ENCODE results near the gene TEX11. TPM values are rescaled to one million over a fixed set of nuclear protein-coding genes. Genes with fewer than 3 reads are reported as not detected.
"Not testable (repeated sequence)": the region's sequence is repeated elsewhere in the genome, so short reads cannot be mapped to it uniquely, and the experiment has no call there.

Gene TEX11
- total RNA-seq, result not detected
- polyA plus RNA-seq (ENCODE audit: insufficient read depth in 1 of 8, insufficient read length in 8 of 8, low replicate concordance in 1 of 8), result under 1 TPM in 5 of 8 donors, not detected in 3; 0.07 to 0.15 (median 0.10) TPM
- long read RNA-seq, donor 1, result 0 reads
- long read RNA-seq, donor 2, result 0 reads
- long read RNA-seq, donor 3, result 0 reads
- long read RNA-seq, donor 4, result 0 reads
- long read RNA-seq, donor 5, result 0 reads
- long read RNA-seq, donor 6, result 0 reads
- long read RNA-seq, donor 7, result 0 reads
- long read RNA-seq, donor 8, result 0 reads
- long read RNA-seq, donor 9, result 0 reads
- long read RNA-seq, donor 10, result 0 reads
- long read RNA-seq, donor 11, result 0 reads

DNA sequence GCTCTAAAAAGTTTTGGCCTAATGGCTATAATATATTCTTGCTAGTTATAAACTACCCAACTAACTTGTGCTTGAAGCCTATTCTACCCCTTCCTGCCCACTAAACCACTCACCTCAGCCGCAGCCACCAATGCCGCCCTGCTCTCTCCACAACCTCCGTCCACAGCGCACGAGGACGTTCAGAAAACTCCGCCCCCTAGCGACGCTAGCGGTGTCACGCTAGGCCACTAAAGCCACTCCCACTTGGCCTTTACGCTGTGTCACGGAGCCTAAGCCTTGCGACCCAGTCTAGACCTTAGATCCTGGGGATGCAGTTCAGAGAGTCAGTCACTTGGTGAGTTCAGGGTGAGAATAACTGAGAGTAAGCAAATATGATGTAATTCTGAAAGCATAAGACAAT is at the start of gene TEX11:
Gene TEX11 (minus strand): TSS at position 171 of the 400 bp plus-strand sequence. CDS start 922 bp downstream, outside the sequence.
- peaks cover 2% of the 10 kb centered on the region for H3K27me3 ChIP-seq (ENCODE audit: control insufficient read depth, insufficient read depth, low read length)
- no peak within 1 kb of the TSS for H3K27ac ChIP-seq (ENCODE audit: low read length)
- 66% methylated on average over 13 of the region's 14 CpGs for WGBS (ENCODE audit: insufficient coverage)
- no peaks in the 10 kb centered on the region for H3K9me3 ChIP-seq (replicated peaks; ENCODE audit: control insufficient read depth, low read depth, low read length)
- no peaks in the 10 kb centered on the region for H3K36me3 ChIP-seq (ENCODE audit: control insufficient read depth, insufficient read depth, low read length)
- H3K4me1 ChIP-seq (ENCODE audit: control insufficient read depth, insufficient read depth, low read length), result no peaks in the 10 kb centered on the region
- DNase-seq, result no peak
- no peak within 1 kb of the TSS for H3K4me3 ChIP-seq (ENCODE audit: low read length)

DNA sequence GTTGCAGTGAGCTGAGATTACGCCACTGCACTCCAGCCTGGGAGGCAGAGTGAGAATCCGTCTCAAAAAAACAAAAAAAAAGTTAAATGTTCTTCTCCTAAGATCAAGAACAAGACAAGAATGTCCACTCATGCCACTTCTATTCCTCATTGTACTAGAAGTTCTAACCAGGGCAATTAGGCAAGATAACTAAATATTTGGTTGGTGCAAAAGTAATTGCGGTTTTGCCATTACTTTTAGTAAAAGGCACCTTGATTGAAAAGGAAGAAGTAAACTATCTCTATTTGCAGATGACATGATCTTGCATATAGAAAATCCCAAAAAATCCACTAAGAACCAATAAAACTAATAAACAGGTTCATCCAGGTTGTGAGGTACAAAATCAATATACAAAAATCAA is 46.4 kb upstream of the TEX11 start:
- no peak overlapping the region for H3K27ac ChIP-seq (ENCODE audit: low read length)
- WGBS (ENCODE audit: insufficient coverage), result no CpG with 5 or more reads among the region's 3 CpGs
- DNase-seq, result no peak
- H3K4me1 ChIP-seq (ENCODE audit: control insufficient read depth, insufficient read depth, low read length), result no peaks in the 10 kb centered on the region
- no peaks in the 10 kb centered on the region for H3K27me3 ChIP-seq (ENCODE audit: control insufficient read depth, insufficient read depth, low read length)
- H3K36me3 ChIP-seq (ENCODE audit: control insufficient read depth, insufficient read depth, low read length), result no peaks in the 10 kb centered on the region
- H3K4me3 ChIP-seq (ENCODE audit: low read length), result no peak overlapping the region
- no peaks in the 10 kb centered on the region for H3K9me3 ChIP-seq (replicated peaks; ENCODE audit: control insufficient read depth, low read depth, low read length)

DNA sequence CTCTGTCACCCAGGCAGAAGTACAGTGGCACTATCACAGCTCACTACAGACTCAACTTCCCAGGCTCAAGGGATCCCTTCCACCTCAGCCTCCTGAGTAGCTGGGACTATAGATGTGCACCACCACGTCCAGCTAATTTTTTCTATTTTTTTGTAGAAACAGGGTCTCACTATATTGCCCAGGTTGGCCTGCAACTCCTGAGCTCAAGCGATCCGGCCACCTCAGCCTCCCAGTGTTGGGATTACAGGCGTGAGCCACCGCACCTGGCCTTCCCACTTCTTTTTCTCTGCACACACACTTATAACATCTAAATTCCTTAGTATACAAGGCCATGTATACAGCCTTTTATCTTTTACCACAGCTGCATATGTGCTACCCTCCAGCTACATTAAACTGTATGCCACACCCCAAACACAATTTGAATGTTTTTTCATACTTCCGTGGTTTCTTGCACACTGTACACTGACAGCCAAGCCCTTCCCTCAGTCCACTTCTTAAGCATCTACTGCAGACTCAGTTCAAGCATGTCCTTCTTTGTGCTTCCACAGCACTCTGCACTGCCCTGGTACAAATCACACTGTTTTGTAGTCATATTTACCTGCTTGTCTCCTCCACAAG is 15.9 kb upstream of the TEX11 start:
- no peak overlapping the region for H3K27ac ChIP-seq (ENCODE audit: low read length)
- H3K9me3 ChIP-seq (replicated peaks; ENCODE audit: control insufficient read depth, low read depth, low read length), result no peaks in the 10 kb centered on the region
- WGBS (ENCODE audit: insufficient coverage), result 86% methylated on average over 6 of the region's 6 CpGs
- no peaks in the 10 kb centered on the region for H3K4me1 ChIP-seq (ENCODE audit: control insufficient read depth, insufficient read depth, low read length)
- H3K4me3 ChIP-seq (ENCODE audit: low read length), result no peak overlapping the region
- H3K27me3 ChIP-seq (ENCODE audit: control insufficient read depth, insufficient read depth, low read length), result no peaks in the 10 kb centered on the region
- no peaks in the 10 kb centered on the region for H3K36me3 ChIP-seq (ENCODE audit: control insufficient read depth, insufficient read depth, low read length)
- DNase-seq, result no peak

DNA sequence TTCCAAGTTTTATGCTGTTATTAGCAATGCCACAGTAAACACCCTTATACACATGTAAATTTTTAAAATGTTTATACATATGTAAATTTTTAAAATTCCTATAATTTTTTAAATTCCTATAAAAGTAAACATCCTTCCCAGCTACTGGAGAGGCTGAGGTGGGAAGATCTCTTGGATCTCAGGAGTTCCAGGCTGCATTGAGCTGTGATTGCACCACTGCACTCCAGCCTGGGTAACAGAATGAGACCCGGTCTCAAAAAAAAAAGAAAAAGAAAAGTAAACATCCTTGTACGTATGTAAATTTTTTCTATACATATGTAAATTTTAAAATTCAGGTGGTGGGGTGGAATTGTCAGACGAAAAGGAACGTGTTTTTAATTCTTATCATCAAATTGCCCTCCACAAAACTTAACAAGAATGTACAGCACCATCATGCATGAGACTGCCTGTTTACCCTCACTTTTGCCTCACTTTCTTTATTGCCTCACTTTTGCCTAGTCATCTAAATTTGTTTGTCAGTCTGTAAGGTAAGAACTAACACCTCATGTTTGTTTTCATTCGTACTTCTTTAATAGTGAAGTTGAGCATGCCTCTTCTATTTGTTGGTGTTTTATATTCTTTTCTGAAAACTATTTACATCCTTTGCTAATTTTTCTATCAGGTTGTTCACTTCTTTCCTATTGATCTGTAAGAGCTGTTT is 14.4 kb upstream of the TEX11 start:
- Histone ChIP-seq H3K36me3 (ENCODE audit: control insufficient read depth, insufficient read depth, low read length) (no peaks in the 10 kb centered on the region), H3K9me3 (replicated peaks; ENCODE audit: control insufficient read depth, low read depth, low read length) (no peaks in the 10 kb centered on the region), H3K27me3 (ENCODE audit: control insufficient read depth, insufficient read depth, low read length) (no peaks in the 10 kb centered on the region), H3K4me1 (ENCODE audit: control insufficient read depth, insufficient read depth, low read length) (no peaks in the 10 kb centered on the region), H3K27ac (ENCODE audit: low read length) (no peak overlapping the region), H3K4me3 (ENCODE audit: low read length) (no peak overlapping the region)
- DNase-seq, result no peak
- no CpG with 5 or more reads among the region's 5 CpGs for WGBS (ENCODE audit: insufficient coverage)

DNA sequence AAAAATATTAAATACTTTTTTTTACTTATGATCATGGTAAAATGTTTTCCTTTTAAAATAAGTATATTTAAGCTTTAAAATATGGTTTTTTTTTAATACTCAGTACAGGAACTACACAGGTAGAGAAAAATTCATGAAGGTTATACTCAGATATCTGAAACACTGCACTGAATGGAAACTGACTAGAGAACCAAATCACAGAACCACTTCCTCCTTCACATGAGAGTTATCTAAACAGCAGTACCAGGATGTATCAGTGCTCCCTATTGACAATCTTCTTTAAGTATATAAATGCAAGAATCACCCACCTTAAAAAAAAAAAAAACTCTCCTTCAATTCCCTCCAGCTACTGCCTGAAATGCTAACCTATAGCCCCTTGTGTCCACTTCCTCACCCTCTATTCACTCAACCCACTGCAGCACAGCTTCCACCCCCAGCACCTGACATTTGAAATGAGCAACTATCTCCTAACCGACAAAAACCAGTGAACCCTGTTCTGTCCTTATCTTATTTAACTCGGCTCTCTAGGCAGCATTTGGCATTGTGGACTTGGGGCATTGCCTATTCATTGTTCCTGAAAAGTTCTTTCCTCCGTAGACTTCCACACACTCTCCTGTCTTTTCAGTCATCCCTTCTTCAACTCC is 13.3 kb upstream of the TEX11 start:
- no peak for DNase-seq

DNA sequence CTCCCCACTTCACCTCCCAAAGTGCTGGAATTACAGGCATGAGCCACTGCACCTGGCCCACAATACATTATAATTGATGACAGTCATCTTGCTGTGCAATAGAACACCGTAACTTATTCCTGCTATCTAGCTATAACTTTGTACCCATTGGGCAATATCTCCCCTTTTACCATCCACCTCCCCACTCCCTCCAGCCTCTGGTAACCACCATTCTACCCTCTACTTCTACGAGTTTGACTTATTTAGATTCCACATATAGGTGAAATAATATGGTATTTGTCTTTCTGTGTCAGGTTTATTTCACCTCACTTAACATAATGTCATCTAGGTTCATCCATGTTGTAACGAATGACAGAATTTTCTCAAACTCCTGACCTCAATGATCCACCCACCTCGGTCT is 8.2 kb upstream of the TEX11 start:
- H3K9me3 ChIP-seq (replicated peaks; ENCODE audit: control insufficient read depth, low read depth, low read length), result no peaks in the 10 kb centered on the region
- WGBS (ENCODE audit: insufficient coverage), result 86% methylated on average over 1 of the region's 4 CpGs
- no peaks in the 10 kb centered on the region for H3K27me3 ChIP-seq (ENCODE audit: control insufficient read depth, insufficient read depth, low read length)
- no peak overlapping the region for H3K4me3 ChIP-seq (ENCODE audit: low read length)
- no peak overlapping the region for H3K27ac ChIP-seq (ENCODE audit: low read length)
- DNase-seq, result no peak
- no peaks in the 10 kb centered on the region for H3K4me1 ChIP-seq (ENCODE audit: control insufficient read depth, insufficient read depth, low read length)
- no peaks in the 10 kb centered on the region for H3K36me3 ChIP-seq (ENCODE audit: control insufficient read depth, insufficient read depth, low read length)

More for the DNA sequence above, 13.3 kb upstream of the TEX11 start:
- Histone ChIP-seq H3K27me3 (ENCODE audit: control insufficient read depth, insufficient read depth, low read length) (no peaks in the 10 kb centered on the region), H3K4me3 (ENCODE audit: low read length) (no peak overlapping the region), H3K27ac (ENCODE audit: low read length) (no peak overlapping the region), H3K36me3 (ENCODE audit: control insufficient read depth, insufficient read depth, low read length) (no peaks in the 10 kb centered on the region), H3K4me1 (ENCODE audit: control insufficient read depth, insufficient read depth, low read length) (no peaks in the 10 kb centered on the region), H3K9me3 (replicated peaks; ENCODE audit: control insufficient read depth, low read depth, low read length) (no peaks in the 10 kb centered on the region)
- 29% methylated on average over 3 of the region's 3 CpGs for WGBS (ENCODE audit: insufficient coverage)

DNA sequence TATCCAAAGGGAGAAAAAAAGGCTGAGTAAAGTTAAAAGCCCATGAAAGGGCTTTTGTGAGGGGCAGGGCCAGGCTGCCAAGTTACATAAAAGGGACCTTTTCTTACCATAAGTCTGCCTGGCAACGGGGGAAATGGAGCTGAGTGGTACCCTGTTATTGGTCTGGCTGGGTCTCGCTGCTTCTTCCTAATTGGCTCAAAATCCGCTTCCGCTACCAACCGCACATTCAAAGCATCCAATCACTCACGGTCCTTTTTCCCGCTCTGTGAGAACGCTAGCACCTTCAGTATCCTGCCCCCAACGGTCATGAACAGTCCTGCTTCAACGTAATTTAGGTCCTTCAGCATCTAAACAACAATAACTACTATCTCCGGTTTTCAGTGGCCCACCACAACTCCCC is 611 bp downstream of the TEX11 start:
- no peaks in the 10 kb centered on the region for H3K9me3 ChIP-seq (replicated peaks; ENCODE audit: control insufficient read depth, low read depth, low read length)
- no peak overlapping the region for H3K27ac ChIP-seq (ENCODE audit: low read length)
- H3K27me3 ChIP-seq (ENCODE audit: control insufficient read depth, insufficient read depth, low read length), result peaks cover 2% of the 10 kb centered on the region
- H3K4me3 ChIP-seq (ENCODE audit: low read length), result no peak overlapping the region
- H3K4me1 ChIP-seq (ENCODE audit: control insufficient read depth, insufficient read depth, low read length), result no peaks in the 10 kb centered on the region
- no peaks in the 10 kb centered on the region for H3K36me3 ChIP-seq (ENCODE audit: control insufficient read depth, insufficient read depth, low read length)
- 90% methylated on average over 10 of the region's 11 CpGs for WGBS (ENCODE audit: insufficient coverage)
- DNase-seq, result no peak

DNA sequence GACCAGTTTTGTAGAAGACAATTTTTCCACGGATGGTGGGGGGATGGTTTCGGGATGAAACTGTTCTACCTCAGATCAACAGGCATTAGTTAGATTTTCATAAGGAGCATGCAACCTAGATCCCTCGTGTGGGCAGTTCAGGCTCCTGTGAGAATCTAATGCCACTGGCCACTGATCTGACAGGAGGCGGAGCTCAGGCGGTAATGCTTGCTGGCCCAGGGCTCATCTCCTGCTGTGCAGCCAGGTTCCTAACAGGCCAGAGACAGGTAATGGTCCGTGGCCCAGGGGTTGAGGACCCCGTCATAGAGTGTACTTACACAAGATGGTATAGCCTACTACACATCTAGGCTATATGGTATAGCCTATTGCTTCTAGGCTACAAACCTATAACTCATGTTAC is 7.0 kb downstream of the TEX11 start:
- DNase-seq, result no peak
- no peak overlapping the region for H3K27ac ChIP-seq (ENCODE audit: low read length)
- no peak overlapping the region for H3K4me3 ChIP-seq (ENCODE audit: low read length)
- H3K4me1 ChIP-seq (ENCODE audit: control insufficient read depth, insufficient read depth, low read length), result no peaks in the 10 kb centered on the region
- 51% methylated on average over 4 of the region's 7 CpGs for WGBS (ENCODE audit: insufficient coverage)
- no peaks in the 10 kb centered on the region for H3K36me3 ChIP-seq (ENCODE audit: control insufficient read depth, insufficient read depth, low read length)
- peaks cover 2% of the 10 kb centered on the region for H3K27me3 ChIP-seq (ENCODE audit: control insufficient read depth, insufficient read depth, low read length)
- no peaks in the 10 kb centered on the region for H3K9me3 ChIP-seq (replicated peaks; ENCODE audit: control insufficient read depth, low read depth, low read length)

DNA sequence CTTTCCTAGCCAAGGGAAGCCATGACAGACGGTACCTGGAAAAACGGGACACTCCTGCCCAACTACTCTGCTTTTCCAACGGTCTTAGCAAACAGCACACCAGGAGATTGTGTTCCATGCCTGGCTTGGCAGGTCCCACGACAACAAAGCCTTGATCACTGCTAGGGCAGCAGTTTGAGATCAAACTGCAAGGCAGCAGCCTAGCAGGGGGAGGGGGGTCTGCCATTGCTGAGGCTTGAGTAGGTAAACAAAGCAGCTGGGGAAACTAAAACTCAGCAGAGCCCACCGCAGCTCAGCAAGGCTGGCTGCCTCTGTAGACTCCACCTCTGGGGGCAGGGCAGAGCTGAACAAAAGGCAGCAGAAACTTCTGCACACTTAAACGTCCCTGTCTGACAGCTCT is 18.1 kb downstream of the TEX11 start:
- H3K4me3 ChIP-seq (ENCODE audit: low read length); H3K27me3 ChIP-seq (ENCODE audit: control insufficient read depth, insufficient read depth, low read length); H3K36me3 ChIP-seq (ENCODE audit: control insufficient read depth, insufficient read depth, low read length); DNase-seq; H3K27ac ChIP-seq (ENCODE audit: low read length); H3K4me1 ChIP-seq (ENCODE audit: control insufficient read depth, insufficient read depth, low read length); H3K9me3 ChIP-seq (replicated peaks; ENCODE audit: control insufficient read depth, low read depth, low read length): not testable (repeated sequence)
- 64% methylated on average over 6 of the region's 6 CpGs for WGBS (ENCODE audit: insufficient coverage)

DNA sequence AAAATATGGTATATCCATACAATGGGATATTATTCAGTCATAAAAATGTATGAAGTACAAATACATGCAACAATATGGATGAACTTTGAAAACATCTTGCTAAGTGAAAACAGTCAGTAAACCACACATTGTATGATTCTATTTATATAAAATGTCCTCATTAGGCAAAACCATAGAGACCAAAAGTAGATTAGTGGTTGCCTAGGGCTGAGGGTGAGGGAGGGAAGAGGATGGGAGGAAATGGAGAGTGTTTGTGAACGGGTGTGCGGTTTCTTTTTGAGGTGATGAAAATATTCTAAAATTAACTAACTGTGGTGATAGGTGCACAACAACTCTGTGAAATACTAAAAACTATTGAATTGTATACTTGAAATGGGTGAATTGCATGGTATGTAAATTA is 29.6 kb downstream of the TEX11 start:
- no peak overlapping the region for H3K4me3 ChIP-seq (ENCODE audit: low read length)
- no peak for DNase-seq
- no peak overlapping the region for H3K27ac ChIP-seq (ENCODE audit: low read length)
- H3K9me3 ChIP-seq (replicated peaks; ENCODE audit: control insufficient read depth, low read depth, low read length), result no peaks in the 10 kb centered on the region
- H3K27me3 ChIP-seq (ENCODE audit: control insufficient read depth, insufficient read depth, low read length), result peaks cover 6% of the 10 kb centered on the region
- H3K4me1 ChIP-seq (ENCODE audit: control insufficient read depth, insufficient read depth, low read length), result no peaks in the 10 kb centered on the region
- no peaks in the 10 kb centered on the region for H3K36me3 ChIP-seq (ENCODE audit: control insufficient read depth, insufficient read depth, low read length)
- WGBS (ENCODE audit: insufficient coverage), result 40% methylated on average over 1 of the region's 2 CpGs
